GM18951 (cell line): ENCODE data around the gene BCDIN3D.
"Not testable (repeated sequence)": the region's sequence is repeated elsewhere in the genome, so short reads cannot be mapped to it uniquely, and the experiment has no call there.

Experiments
- POLR2A ChIP-seq: IDR thresholded peaks from 4 replicates; pipeline ENCODE4 v1.6.1; 2011; ENCODE audit warnings: mild to moderate bottlenecking; ENCODE audit not compliant: insufficient read length, insufficient read depth; ENCODE audit errors: extremely low read depth
- in situ Hi-C: fragments of 300-500 bp; cut with MboI; formaldehyde crosslinking; loops from one replicate; pipeline ENCODE4 v1.12.0; 2022; ENCODE audit warnings: low sequenced_read_pairs, mixed read lengths, inconsistent platforms; ENCODE audit not compliant: unreplicated experiment

BCDIN3D gene

GRCh38 chr12:49882851-49883464, 40.1 kb upstream of the BCDIN3D start:
- no peak for TF ChIP-seq POLR2A
- in situ Hi-C loops = no loop called here

GRCh38 chr12:49882248-49882850, 39.4 kb upstream of the BCDIN3D start:
- in situ Hi-C loops = no loop called here
- no peak for TF ChIP-seq POLR2A

- no peak for TF ChIP-seq POLR2A
- in situ Hi-C loops = no loop called here
Measured at GRCh38 chr12:49881415-49882247, 38.7 kb upstream of the BCDIN3D start.

- no peak for TF ChIP-seq POLR2A
- in situ Hi-C loops = no loop called here
Measured at GRCh38 chr12:49880756-49881414, 38.0 kb upstream of the BCDIN3D start.

- in situ Hi-C loops = not testable (repeated sequence)
Measured at GRCh38 chr12:49879065-49879464, 36.2 kb upstream of the BCDIN3D start.

GRCh38 chr12:49878021-49878420, 35.1 kb upstream of the BCDIN3D start:
- no peak for TF ChIP-seq POLR2A
- in situ Hi-C loops = no loop called here

- TF ChIP-seq POLR2A = no peak
- in situ Hi-C loops = no loop called here
Measured at GRCh38 chr12:49877066-49877465, 34.2 kb upstream of the BCDIN3D start.

- no peak for TF ChIP-seq POLR2A
- in situ Hi-C loops = no loop called here
Measured at GRCh38 chr12:49876070-49876469, 33.2 kb upstream of the BCDIN3D start.

GRCh38 chr12:49875115-49875720, 32.3 kb upstream of the BCDIN3D start:
- in situ Hi-C loops = no loop called here
- TF ChIP-seq POLR2A = no peak

GRCh38 chr12:49874142-49874897, 31.4 kb upstream of the BCDIN3D start:
- in situ Hi-C loops = no loop called here

GRCh38 chr12:49873361-49873934, 30.5 kb upstream of the BCDIN3D start:
- in situ Hi-C loops = no loop called here
- no peak for TF ChIP-seq POLR2A

More at GRCh38 chr12:49874142-49874897, 31.4 kb upstream of the BCDIN3D start:
- no peak for TF ChIP-seq POLR2A

GRCh38 chr12:49872781-49873181, 29.9 kb upstream of the BCDIN3D start:
- TF ChIP-seq POLR2A = no peak
- in situ Hi-C loops = no loop called here
